Stimulated activated CD8-positive, alpha-beta memory T cell treated with anti-CD3 and anti-CD28 coated beads, Interleukin-4, amount 100 ng/mL, for 48 hours (primary cell): ENCODE results near the gene TCOF1.
A peak's percentile ranks its signal among the peaks of the same experiment; 100 is the strongest.

ENCODE experiments used
- DNase-seq: peaks from one replicate; pipeline ENCODE4 v3.0.0-alpha.2; 2020

TCOF1 gene

DNA sequence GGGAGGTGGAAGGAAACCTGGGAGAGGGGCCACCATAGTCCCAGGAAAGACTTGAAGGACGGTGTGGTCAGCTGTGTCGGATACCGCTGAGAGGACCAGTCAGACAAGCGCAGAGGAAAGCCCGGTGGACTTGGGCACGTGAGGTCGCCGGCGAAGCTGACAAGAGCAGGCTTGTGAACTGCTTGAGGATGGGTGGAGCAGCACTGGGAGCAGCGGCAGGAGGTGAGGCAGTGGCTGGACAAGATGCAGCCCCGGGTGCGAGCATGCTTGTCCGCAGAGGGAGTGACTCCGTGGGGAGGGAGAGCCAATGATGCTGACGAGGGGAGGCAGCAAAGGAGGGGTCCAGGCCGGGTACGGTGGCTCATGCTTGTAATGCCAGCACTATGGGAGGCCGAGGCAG, 73.6 kb downstream of the TCOF1 start:
- no peak for DNase-seq

DNA sequence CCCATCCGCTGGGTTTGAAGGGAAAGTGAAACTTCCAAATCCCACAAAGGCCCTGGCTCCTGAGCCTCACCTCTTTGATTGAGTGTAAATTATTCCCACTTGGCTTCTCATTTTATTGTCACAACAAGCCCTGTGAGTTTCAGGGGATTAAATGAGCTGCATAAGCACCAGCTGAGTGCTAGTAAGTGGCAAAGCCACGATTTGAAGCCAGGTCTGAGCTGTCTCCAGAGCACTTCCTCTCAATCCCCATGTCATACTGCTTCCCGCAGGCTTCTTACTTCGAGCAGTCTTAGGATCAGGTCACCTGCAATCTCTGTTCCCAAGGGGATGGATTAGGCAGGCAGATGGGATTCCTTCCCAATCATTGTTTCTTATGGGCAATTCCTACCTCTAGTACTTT, 74.1 kb downstream of the TCOF1 start:
- no peak for DNase-seq

DNA sequence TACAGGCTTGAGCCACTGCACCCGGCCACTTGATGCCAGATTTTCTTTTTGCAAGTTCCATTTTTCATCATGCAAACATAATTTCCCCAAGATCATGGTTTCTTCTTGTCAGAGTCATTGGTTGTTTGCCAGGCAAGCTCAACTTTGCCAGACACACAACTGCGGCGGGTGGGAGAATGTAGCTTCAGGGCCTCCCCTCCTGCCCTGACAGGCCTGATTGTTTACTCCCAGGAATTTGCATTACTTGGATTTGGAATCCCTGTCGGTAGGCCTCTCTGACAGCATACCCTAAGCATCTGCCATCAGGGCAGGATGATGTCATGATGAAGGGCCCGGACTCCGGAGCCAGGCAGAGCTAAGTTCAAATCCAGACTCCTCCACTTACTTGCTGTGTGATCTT, 77.0 kb downstream of the TCOF1 start:
- DNase-seq, result no peak

DNA sequence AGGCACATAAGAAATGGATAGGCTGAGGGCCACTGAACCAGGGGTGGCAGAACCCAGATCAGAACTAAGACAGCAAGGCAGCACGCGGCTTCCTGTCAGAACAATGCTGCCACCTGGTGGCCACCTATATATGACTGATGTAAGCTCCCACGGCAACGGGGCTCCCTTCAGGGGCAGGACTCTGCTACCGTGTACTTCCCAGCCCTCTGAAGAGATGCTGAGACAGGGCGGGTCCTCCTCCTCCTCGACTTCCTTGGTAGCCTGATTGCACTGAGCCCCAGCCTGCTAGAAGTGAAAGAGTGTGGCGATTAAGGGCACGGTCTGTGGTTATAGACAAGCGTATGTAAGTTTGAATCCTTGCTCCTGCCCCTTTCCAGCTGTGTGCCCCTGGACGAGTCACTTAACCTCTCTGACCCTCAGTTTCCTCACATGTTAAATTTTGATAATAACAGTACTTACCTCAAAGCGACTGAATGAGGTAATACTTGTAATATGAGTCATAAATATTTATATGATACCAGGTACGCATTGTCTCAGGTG, 78.7 kb downstream of the TCOF1 start:
- DNase-seq, result peak; percentile 97

DNA sequence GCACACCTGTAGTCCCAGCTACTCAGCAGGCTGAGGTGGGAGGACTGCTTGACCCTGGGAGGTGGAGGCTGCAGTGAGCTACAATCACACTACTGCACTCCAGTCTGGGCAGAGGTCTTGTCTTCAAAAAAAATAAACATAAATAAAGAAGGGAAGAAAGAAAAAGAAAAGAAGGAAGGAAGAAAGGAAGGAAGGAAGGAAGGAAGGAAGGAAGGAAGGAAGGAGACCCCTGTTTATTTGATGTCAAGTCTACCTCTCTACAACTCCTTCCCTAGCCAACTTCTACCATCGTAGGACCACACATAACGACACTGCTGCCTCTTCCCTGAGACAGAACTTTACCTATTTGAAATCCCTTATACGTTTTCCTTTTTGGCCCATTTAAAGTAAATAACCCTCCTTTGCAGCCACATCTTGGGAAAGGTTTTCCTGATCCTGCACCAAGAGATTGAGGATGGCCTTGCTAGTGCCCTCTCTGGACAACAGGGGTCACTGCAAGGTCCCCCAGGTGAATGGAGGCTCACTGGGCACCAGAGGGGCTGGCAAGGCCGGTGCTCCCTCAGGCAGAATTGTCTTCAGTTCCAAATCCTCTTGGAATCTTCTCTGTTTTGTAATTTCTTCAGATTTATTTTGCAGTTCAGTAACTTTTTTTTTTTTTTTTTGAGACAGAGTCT, 81.5 kb downstream of the TCOF1 start:
- DNase-seq, result no peak

DNA sequence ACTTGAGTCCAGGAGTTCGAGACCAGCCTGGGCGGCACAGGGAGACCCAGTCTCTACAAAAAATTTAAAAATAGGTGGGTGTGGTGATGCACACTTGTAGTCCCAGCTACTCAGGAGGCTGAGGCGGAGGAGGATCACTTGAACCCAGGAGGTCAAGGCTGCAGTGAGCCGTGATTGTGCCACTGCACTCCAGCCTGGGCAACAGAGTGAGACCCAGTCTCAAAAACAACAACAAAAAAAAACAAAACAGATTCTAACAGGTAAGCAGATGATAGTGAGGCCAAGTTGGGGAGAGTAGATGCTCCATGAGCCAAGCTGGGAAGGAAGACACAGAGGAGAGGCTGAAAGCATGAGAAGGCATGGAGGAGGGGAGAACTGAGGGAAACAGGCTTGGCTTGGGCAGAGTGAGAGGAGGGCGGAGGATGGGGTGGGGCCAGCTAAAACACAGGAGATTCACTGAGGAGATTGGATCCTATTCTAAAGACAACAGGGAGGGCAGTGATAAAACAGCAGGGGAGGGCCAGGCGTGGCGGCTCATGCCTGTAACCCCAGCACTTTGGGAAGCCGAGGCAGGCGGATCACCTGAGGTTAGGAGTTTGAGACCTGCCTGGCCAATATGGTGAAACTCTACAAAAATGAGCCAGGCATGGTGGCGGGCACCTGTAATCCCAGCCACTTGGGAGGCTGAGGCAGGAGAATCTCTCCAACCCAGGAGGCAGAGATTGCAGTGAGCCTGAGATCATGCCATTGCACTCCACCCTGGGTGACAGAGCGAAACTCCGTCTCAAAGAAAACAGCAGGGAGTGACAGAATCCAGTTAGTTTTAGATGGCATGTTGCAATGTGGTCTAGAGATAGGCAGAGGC, 83.7 kb downstream of the TCOF1 start:
- DNase-seq, result no peak

DNA sequence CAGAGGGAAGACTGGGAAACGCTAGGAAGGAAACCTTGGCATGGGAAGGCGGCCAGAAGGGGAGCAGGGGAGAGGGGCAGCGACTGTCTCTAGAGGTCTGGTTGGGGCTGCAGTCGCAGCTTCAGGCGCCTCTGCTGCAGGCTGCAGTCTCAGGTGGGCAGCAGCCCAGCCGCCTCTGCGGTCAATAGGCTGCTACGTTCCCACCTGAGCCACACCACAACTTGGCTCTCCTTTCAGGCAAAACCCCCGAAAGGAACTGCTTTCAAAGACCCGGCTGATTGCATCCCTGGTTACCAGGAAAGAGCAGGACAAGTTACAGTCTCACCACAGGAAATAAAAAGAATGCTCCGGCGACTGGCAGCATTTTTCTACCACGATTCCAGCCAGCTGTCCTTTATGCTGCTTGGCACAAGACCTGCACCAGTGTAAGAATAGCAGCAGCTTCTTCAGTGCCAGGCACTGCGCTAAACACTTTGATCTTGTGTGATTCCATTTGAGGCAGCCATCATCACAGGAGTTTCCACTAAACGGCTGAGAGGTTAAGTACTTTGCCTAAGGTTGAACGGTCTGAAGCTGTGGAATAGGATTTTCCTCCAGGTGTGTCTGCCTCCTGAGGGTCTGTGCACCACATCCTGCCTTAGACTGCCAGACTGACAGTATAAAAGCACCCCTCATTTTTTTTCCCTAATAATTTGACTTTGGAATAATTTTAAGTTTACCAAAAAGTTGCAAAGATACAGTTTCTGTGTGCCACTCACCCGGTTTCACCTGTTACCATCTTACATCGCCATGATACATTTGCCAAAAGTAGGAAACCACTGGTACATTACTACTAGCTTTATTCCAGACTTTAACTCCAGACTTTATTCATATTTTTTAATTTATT, 84.6 kb downstream of the TCOF1 start:
- no peak for DNase-seq

DNA sequence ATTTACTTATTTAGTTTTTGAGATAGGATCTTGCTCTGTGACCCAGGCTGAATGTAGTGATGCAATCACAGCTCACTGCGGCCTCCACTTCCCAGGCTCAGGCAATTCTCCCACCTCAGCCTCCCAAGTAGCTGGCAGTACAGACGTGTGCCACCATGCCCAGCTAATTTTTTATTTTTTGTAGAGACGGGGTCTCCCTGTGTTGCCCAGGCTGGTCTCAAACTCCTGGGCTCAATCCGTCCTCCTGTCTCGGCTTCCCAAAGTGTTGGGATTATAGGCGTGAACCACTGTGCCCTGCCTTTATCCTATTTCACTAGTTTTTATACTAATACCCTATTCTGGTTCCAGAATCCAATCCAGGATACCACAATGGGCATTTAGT, 85.2 kb downstream of the TCOF1 start:
- no peak for DNase-seq

DNA sequence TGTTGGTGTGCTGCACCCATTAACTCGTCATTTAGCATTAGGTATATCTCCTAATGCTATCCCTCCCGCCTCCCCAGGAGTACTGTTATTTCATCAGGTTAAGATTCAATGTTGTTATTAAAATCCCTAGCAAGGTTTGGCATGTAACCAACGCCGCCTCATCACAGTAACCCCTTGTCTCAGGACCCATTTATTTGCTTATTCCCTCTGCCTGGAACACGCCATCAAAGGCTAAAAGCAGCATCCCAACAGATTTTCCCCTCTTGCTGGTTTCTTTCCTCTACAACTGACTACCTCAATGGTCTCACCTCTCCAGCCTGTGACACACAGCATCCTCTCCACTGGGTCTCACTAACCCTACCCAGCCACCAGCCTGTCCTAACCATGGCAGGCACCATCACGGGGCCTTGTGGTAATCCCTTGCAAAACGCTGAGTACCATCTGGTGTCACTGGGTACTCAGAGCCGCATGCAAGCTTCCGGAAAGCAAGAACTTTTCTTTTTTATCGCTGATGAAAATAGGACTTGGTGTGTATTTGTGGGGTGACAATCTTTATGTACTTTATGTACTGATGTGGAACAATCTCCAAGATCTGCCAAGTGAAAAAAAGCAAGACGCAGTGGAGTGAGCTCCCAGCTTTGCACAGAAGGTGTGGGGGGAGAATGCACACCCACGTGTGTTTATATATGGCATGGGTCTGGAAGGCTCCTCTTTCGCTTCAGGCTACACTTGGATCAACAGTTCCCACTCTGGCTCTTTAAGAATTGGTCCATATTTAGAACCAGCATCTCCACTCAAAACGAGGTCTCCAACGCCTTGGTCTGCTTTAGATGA, 86.0 kb downstream of the TCOF1 start:
- no peak for DNase-seq

DNA sequence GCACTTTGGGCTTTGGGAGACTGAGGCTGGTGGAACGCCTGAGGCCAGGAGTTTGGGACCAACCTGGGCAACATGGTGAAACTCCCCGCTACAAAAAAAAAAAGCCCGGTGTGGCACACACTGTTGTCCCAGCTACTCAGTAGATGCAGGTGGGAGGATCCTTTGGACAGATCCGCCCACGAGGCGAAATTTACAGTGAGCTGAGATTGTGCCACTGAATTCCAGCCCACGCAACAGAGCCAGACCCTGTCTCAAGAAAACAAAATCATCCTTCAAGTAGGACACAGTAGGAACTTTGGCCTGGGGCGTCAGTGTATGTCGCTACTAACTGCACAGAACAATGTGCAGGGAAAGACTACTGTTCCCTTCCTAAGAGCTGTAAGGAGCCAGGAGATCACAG, 87.3 kb downstream of the TCOF1 start:
- no peak for DNase-seq

DNA sequence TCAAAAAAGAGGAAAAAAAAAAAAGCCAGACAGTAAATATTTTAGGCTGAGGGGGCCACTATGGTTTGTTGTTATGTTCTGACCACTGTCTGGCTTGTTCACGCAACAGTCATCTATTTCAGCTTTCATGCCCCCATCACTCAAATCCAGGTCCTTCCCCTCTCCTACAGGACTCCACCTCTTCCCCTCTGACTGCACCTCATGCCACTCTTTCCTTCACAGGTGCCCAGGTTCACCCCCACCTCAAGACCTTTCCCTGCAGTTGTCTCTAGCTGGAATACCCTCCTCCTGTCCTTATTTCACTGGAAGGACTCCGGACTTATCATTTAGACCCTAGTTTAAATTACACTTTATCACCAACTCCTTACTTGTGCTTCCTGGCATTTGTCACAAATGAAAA, 88.6 kb downstream of the TCOF1 start:
- DNase-seq, result no peak

DNA sequence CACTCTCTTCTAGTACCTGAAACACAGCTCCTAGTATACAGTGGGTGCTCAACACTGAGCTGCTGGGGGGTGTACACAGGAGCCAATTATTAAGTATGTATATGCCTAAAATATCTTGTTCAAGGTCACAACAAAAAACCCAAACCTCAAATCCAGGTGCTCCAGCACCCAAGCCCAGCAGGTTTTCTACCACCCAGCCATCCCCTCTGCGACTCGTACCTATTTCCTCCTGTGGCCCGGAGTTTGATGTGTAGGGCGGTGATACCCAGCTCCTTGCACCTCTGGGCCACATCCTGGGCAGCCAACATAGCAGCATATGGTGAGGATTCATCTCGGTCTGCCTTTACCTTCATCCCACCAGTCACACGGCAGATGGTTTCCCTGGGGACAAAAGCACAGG, 89.1 kb downstream of the TCOF1 start:
- DNase-seq, result no peak

DNA sequence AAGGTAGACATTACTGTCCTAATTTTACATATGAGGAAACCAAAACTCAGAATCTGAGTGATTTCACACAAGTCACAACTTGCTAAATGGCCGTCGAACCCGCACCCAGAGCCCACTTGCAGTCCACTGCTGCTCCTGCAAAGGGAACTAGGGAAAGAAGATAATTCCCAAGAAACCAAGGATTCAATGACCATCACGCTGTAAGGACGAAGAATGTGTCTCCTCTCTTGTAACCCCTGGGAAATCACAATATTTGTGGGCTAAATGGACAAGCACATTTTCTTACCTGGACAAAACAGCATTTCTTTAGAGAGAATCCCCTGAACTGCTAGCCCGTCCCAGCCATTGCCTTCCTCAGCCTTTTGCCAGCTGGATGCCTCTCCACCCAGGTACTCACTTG, 89.7 kb downstream of the TCOF1 start:
- DNase-seq, result no peak

DNA sequence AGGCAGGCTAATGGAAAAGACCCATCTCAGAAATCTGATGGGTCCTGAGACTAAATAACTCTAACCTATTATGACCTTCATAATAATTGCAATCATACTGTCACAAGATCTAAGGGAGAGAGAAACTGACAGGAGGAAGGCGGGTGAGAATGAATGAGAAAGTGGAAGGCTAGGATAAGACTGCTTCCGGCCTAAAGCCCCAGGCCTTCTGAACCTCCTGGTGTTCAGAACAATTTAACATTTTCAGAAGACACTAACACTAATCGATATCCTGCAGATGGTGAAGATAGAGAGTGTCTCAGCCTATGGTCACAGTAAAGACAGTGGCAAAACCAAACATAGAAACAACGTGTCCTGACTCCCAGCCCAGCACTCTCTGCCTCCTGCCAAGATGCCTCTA, 90.8 kb downstream of the TCOF1 start:
- no peak for DNase-seq

DNA sequence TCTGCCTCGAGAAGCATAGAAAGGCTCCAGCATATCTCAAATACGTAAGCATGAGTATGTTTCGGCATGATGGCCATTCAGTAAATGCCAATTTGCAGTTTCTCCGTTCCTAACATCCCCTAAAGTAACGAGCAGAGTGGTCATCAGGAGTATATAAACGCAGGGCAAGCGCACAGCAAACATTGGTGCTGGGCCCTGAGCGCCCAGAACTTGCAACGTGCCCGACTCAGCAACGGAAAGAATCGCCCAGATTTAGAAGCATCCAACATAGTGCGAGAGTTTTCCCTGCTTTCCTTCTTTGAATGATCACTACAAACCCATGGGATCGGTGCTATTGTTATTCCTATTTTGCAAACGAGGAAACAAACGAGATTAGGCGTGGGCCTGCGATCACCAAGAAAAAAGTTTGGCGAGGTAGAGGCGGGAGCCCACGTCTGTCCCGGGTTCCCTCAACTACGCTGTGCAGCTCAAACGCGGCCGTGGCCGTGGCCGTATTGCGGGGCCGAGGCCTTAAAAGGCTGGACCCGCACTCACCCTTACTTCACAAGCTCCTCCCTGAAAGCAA, 91.5 kb downstream of the TCOF1 start:
- DNase-seq, result no peak
